Measurements from ENCODE around the gene WARS2.

The WARS2 gene

GRCh38 chr1:119052267-119052666 is 88.2 kb downstream of the WARS2 start:
- no peak overlapping the region for H3K4me2 ChIP-seq (ENCODE audit: low read length)
- no peaks in the 10 kb centered on the region for H3K4me1 ChIP-seq
- H3K79me2 ChIP-seq: no peaks in the 10 kb centered on the region
- H3K4me3 ChIP-seq (ENCODE audit: low read depth, low read length): no peak overlapping the region
- H3K27ac ChIP-seq: no peak overlapping the region
- no peak overlapping the region for H3K9ac ChIP-seq
- no peak overlapping the region for H2AFZ ChIP-seq
- H3K27me3 ChIP-seq (ENCODE audit: control insufficient read depth, insufficient read depth, low read length): no peaks in the 10 kb centered on the region
- no peak for TF ChIP-seq CTCF (IDR thresholded peaks at IDR 0.05)
- no peaks in the 10 kb centered on the region for H3K36me3 ChIP-seq (ENCODE audit: control insufficient read depth, insufficient read depth, low read length)
- no peaks in the 10 kb centered on the region for H3K9me3 ChIP-seq (ENCODE audit: control insufficient read depth, low read length)

- no peaks in the 10 kb centered on the region for H3K79me2 ChIP-seq
- H3K36me3 ChIP-seq (ENCODE audit: control insufficient read depth, insufficient read depth, low read length): no peaks in the 10 kb centered on the region
- H3K4me1 ChIP-seq: no peaks in the 10 kb centered on the region
- H3K27ac ChIP-seq: no peak overlapping the region
- no peaks in the 10 kb centered on the region for H3K27me3 ChIP-seq (ENCODE audit: control insufficient read depth, insufficient read depth, low read length)
- no peak overlapping the region for H2AFZ ChIP-seq
- H3K4me2 ChIP-seq (ENCODE audit: low read length): no peak overlapping the region
- H3K4me3 ChIP-seq (ENCODE audit: low read depth, low read length): no peak overlapping the region
- no peak overlapping the region for H3K9ac ChIP-seq
- H3K9me3 ChIP-seq (ENCODE audit: control insufficient read depth, low read length): no peaks in the 10 kb centered on the region
- TF ChIP-seq CTCF (IDR thresholded peaks at IDR 0.05): no peak
These were observed 91.6 kb downstream of the WARS2 start for GRCh38 chr1:119048624-119049404.

- no peaks in the 10 kb centered on the region for H3K4me1 ChIP-seq
- H3K4me2 ChIP-seq (ENCODE audit: low read length): no peak overlapping the region
- no peak overlapping the region for H3K4me3 ChIP-seq (ENCODE audit: low read depth, low read length)
- H2AFZ ChIP-seq: no peak overlapping the region
- H3K27ac ChIP-seq: peak overlapping the region; percentile 30
- no peaks in the 10 kb centered on the region for H3K36me3 ChIP-seq (ENCODE audit: control insufficient read depth, insufficient read depth, low read length)
- TF ChIP-seq CTCF (IDR thresholded peaks at IDR 0.05): no peak
- H3K9ac ChIP-seq: no peak overlapping the region
- H3K27me3 ChIP-seq (ENCODE audit: control insufficient read depth, insufficient read depth, low read length): no peaks in the 10 kb centered on the region
- H3K79me2 ChIP-seq: no peaks in the 10 kb centered on the region
- H3K9me3 ChIP-seq (ENCODE audit: control insufficient read depth, low read length): no peaks in the 10 kb centered on the region
These were observed 93.5 kb downstream of the WARS2 start for GRCh38 chr1:119046785-119047438.

GRCh38 chr1:119046429-119046784 is 94.0 kb downstream of the WARS2 start:
- H3K27ac ChIP-seq: no peak overlapping the region
- no peaks in the 10 kb centered on the region for H3K27me3 ChIP-seq (ENCODE audit: control insufficient read depth, insufficient read depth, low read length)
- H2AFZ ChIP-seq: no peak overlapping the region
- no peaks in the 10 kb centered on the region for H3K4me1 ChIP-seq
- H3K9ac ChIP-seq: no peak overlapping the region
- H3K4me3 ChIP-seq (ENCODE audit: low read depth, low read length): no peak overlapping the region
- no peaks in the 10 kb centered on the region for H3K79me2 ChIP-seq
- H3K36me3 ChIP-seq (ENCODE audit: control insufficient read depth, insufficient read depth, low read length): no peaks in the 10 kb centered on the region
- H3K9me3 ChIP-seq (ENCODE audit: control insufficient read depth, low read length): no peaks in the 10 kb centered on the region
- no peak overlapping the region for H3K4me2 ChIP-seq (ENCODE audit: low read length)
- TF ChIP-seq CTCF (IDR thresholded peaks at IDR 0.05): no peak

Data from parathyroid adenoma (tissue), 2 donors.